ENCODE data around the gene AP5B1. TPM values are rescaled to one million over a fixed set of nuclear protein-coding genes. Genes with fewer than 3 reads are reported as not detected.

The AP5B1 gene
- total RNA-seq, 2 experiments from 2014 or later, result 12.7 to 12.8 TPM

- Histone ChIP-seq H3K4me3 (ENCODE audit: low read length) (no peak overlapping the region), H3K27me3 (ENCODE audit: control insufficient read depth in 1 of 2, insufficient read depth in 2 of 2, low read length in 2 of 2) (peaks cover 4% of the 10 kb centered on the region in 2 experiments), H3K36me3 (ENCODE audit: insufficient read depth, low read length) (no peaks in the 10 kb centered on the region), H3K9me3 (ENCODE audit: control insufficient read depth in 1 of 2, insufficient read depth in 1 of 2, low read length in 2 of 2) (no peaks in the 10 kb centered on the region), H3K4me1 (ENCODE audit: insufficient read depth, low read length) (no peaks in the 10 kb centered on the region), H3K27ac (ENCODE audit: low read depth in 1 of 2, low read length in 2 of 2) (no peak overlapping the region)
- CTCF ChIA-PET, result interaction anchor here (1.1 kb wide), 1 partner anchor 16 kb away, joined by 3 read pairs; the partner anchor contains the start of gene KAT5
- intact Hi-C loops (cut with DNase I, micrococcal nuclease), result no loop called here
- Mint-ChIP-seq H3K36me3 (ENCODE audit: low read depth) (no peaks in the 10 kb centered on the region), H3K27me3 (peaks cover 7% of the 10 kb centered on the region), H3K27ac (no peak overlapping the region), H3K4me1 (ENCODE audit: low read depth) (no peaks in the 10 kb centered on the region), H3K4me3 (no peak overlapping the region), H3K9me3 (no peaks in the 10 kb centered on the region)
- DNase-seq (no peak), ATAC-seq (ENCODE audit: poor library complexity) (no peak)
- TF ChIP-seq CTCF (IDR thresholded peaks at IDR 0.05), result no peak
- POLR2A ChIA-PET, result no interaction called here
Observed at GRCh38 chr11:65727865-65728264, 52.9 kb downstream of the AP5B1 start.

DNA sequence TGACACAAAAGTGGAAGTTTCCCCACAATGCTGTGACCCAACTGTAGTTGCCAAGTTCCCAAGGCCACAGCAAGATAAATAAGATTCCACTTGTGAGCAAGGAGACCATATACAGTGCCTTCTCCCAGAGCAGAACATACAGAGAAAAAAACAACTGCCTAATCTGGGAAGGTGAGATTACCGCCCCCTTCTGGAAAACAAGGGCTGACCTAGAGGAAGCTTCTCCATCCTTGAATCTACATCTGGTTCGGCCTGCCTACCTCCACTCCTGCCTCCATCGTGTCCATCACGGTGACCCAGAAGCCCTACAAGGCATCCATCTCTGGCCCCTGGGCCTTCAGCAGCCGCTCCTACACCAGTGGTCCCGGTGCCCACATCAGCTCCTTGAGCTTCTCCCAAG, 54.1 kb downstream of the AP5B1 start:
- Mint-ChIP-seq H3K4me1 (ENCODE audit: low read depth) (no peaks in the 10 kb centered on the region), H3K4me3 (no peak overlapping the region), H3K27me3 (peaks cover 2% of the 10 kb centered on the region), H3K36me3 (ENCODE audit: low read depth) (no peaks in the 10 kb centered on the region), H3K9me3 (no peaks in the 10 kb centered on the region), H3K27ac (no peak overlapping the region)
- Histone ChIP-seq H3K27me3 (ENCODE audit: control insufficient read depth in 1 of 2, insufficient read depth in 2 of 2, low read length in 2 of 2) (peaks cover 0 to 4% of the 10 kb centered on the region in 2 experiments), H3K4me3 (ENCODE audit: low read length) (no peak overlapping the region), H3K4me1 (ENCODE audit: insufficient read depth, low read length) (no peaks in the 10 kb centered on the region), H3K27ac (ENCODE audit: low read depth in 1 of 2, low read length in 2 of 2) (no peak overlapping the region), H3K36me3 (ENCODE audit: insufficient read depth, low read length) (no peaks in the 10 kb centered on the region), H3K9me3 (ENCODE audit: control insufficient read depth in 1 of 2, insufficient read depth in 1 of 2, low read length in 2 of 2) (no peaks in the 10 kb centered on the region)
- CTCF ChIA-PET, result interaction anchor here (0.6 to 1.3 kb wide), 3 partner anchors 15 to 681 kb away, joined by 3 to 5 read pairs (median 4); no protein-coding TSS in a partner anchor
- POLR2A ChIA-PET, result interaction anchor here (0.6 kb wide), 1 partner anchor 91 kb away, joined by 3 read pairs; no protein-coding TSS in a partner anchor
- TF ChIP-seq CTCF (IDR thresholded peaks at IDR 0.05), result no peak
- ATAC-seq (ENCODE audit: poor library complexity) (no peak), DNase-seq (no peak)
- intact Hi-C loops (cut with DNase I, micrococcal nuclease), result no loop called here

Other genes starting within 250 kb of the AP5B1 start
- 100 to 1,000 TPM; 236 to 238 TPM for gene LTBP3, start 222.6 kb downstream of the AP5B1 start, total RNA-seq
- 10 to 100 TPM; 38.7 to 39.9 TPM for gene ZNRD2, start 210.5 kb downstream of the AP5B1 start, total RNA-seq
- gene FAM89B, start 208.4 kb downstream of the AP5B1 start, total RNA-seq, result 10 to 100 TPM; 23.3 to 27.3 TPM
- gene EHBP1L1, start 204.9 kb downstream of the AP5B1 start, total RNA-seq, result 10 to 100 TPM; 82.6 to 88.5 TPM
- 1 to 10 TPM; 4.9 to 5.0 TPM for gene KCNK7, start 185.2 kb downstream of the AP5B1 start, total RNA-seq
- 10 to 100 TPM; 45.2 to 45.8 TPM for gene MAP3K11, start 166.8 kb downstream of the AP5B1 start, total RNA-seq
- 10 to 100 TPM; 37.3 to 40.5 TPM for gene PCNX3, start 165.2 kb downstream of the AP5B1 start, total RNA-seq
- gene SIPA1, start 142.9 kb downstream of the AP5B1 start, total RNA-seq, result 100 to 1,000 TPM; 272 to 298 TPM
- gene RELA, start 118.1 kb downstream of the AP5B1 start, total RNA-seq, result 100 to 1,000 TPM; 379 to 382 TPM
- 10 to 100 TPM; 90.9 to 99.6 TPM for gene KAT5, start 68.7 kb downstream of the AP5B1 start, total RNA-seq
- 10 to 100 TPM; 25.3 to 25.9 TPM for gene RNASEH2C, start 60.2 kb downstream of the AP5B1 start, total RNA-seq
- under 1 TPM; 0.20 to 0.52 TPM for gene OVOL1, start 6.1 kb upstream of the AP5B1 start, total RNA-seq
- under 1 TPM; 0.33 to 0.61 TPM for gene SNX32, start 53.0 kb upstream of the AP5B1 start, total RNA-seq
- gene CFL1, start 77.2 kb upstream of the AP5B1 start, total RNA-seq, result 100 to 1,000 TPM; 322 to 331 TPM
- 10 to 100 TPM; 37.7 to 39.2 TPM for gene MUS81, start 79.5 kb upstream of the AP5B1 start, total RNA-seq
- 1 to 10 TPM; 5.2 to 5.9 TPM for gene EFEMP2, start 91.8 kb upstream of the AP5B1 start, total RNA-seq
- gene CTSW, start 98.9 kb upstream of the AP5B1 start, total RNA-seq, result 10 to 100 TPM; 20.6 to 21.6 TPM
- gene FIBP, start 107.5 kb upstream of the AP5B1 start, total RNA-seq, result 10 to 100 TPM; 19.1 to 19.9 TPM
- gene CCDC85B, start 109.7 kb upstream of the AP5B1 start, total RNA-seq, result 10 to 100 TPM; 23.1 to 25.8 TPM
- 1 to 10 TPM; 1.8 to 2.2 TPM for gene FOSL1, start 119.4 kb upstream of the AP5B1 start, total RNA-seq
- 10 to 100 TPM; 13.7 to 13.8 TPM for gene C11orf68, start 138.1 kb upstream of the AP5B1 start, total RNA-seq
- gene DRAP1, start 138.4 kb upstream of the AP5B1 start, total RNA-seq, result 10 to 100 TPM; 58.6 to 59.1 TPM
- not detected for gene TSGA10IP, start 164.5 kb upstream of the AP5B1 start, total RNA-seq
- 10 to 100 TPM; 78.6 to 80.2 TPM for gene SART1, start 180.8 kb upstream of the AP5B1 start, total RNA-seq
- gene EIF1AD, start 221.2 kb upstream of the AP5B1 start, total RNA-seq, result 10 to 100 TPM; 88.2 to 94.1 TPM
- 10 to 100 TPM; 21.3 to 22.3 TPM for gene BANF1, start 221.5 kb upstream of the AP5B1 start, total RNA-seq
- gene CST6, start 231.0 kb upstream of the AP5B1 start, total RNA-seq, result not detected
- gene CATSPER1, start 245.5 kb upstream of the AP5B1 start, total RNA-seq, result not detected